Ishikawa (cell line): Measurements from ENCODE around the gene TMEM108.

ENCODE experiments used
- CEBPB ChIP-seq: IDR thresholded peaks from 2 replicates; pipeline ENCODE4 v1.6.1; 2012
- CREB1 ChIP-seq: IDR thresholded peaks from 2 replicates; pipeline ENCODE4 v1.6.1; 2012; ENCODE audit warnings: low read depth
- EGR1 ChIP-seq: IDR thresholded peaks from 2 replicates; pipeline ENCODE4 v1.6.1; 2012
- EP300 ChIP-seq: IDR thresholded peaks from 2 replicates; pipeline ENCODE4 v1.6.1; 2012; ENCODE audit warnings: borderline replicate concordance
- FOXM1 ChIP-seq: IDR thresholded peaks from 2 replicates; pipeline ENCODE4 v1.6.1; 2012; ENCODE audit warnings: low read depth, borderline replicate concordance
- NFIC ChIP-seq: IDR thresholded peaks from 2 replicates; pipeline ENCODE4 v1.6.1; 2012
- RAD21 ChIP-seq: IDR thresholded peaks from 2 replicates; pipeline ENCODE4 v1.6.1; 2012; ENCODE audit warnings: low read depth
- REST ChIP-seq: IDR thresholded peaks from 2 replicates; pipeline ENCODE4 v1.6.1; 2012; ENCODE audit warnings: low read depth, mild to moderate bottlenecking
- TAF1 ChIP-seq: IDR thresholded peaks from 2 replicates; pipeline ENCODE4 v1.6.1; 2012; ENCODE audit warnings: low read depth, mild to moderate bottlenecking
- TCF12 ChIP-seq: IDR thresholded peaks from 2 replicates; pipeline ENCODE4 v1.6.1; 2012; ENCODE audit warnings: low read depth
- TEAD4 ChIP-seq: IDR thresholded peaks from 2 replicates; pipeline ENCODE4 v1.6.1; 2012
- YY1 ChIP-seq: IDR thresholded peaks from 2 replicates; pipeline ENCODE4 v1.6.1; 2012; ENCODE audit warnings: low read depth
- ZBTB7A ChIP-seq: IDR thresholded peaks from 2 replicates; pipeline ENCODE4 v1.6.1; 2012; ENCODE audit warnings: low read depth
- TF ChIP-seq, protein P1 (sequence below): IDR thresholded peaks from 2 replicates; pipeline ENCODE4 v1.6.1; 2012
- TF ChIP-seq, protein P2 (sequence below): IDR thresholded peaks from 2 replicates; pipeline ENCODE4 v1.6.1; 2012

TMEM108 gene

GRCh38 chr3:133280586-133280985 is 242.4 kb downstream of the TMEM108 start:
- TF ChIP-seq NFIC, result no peak
- TF ChIP-seq CEBPB, result no peak
- no peak for TF ChIP-seq ZBTB7A
- TF ChIP-seq, protein P1, sequence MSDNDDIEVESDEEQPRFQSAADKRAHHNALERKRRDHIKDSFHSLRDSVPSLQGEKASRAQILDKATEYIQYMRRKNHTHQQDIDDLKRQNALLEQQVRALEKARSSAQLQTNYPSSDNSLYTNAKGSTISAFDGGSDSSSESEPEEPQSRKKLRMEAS, result no peak
- no peak for TF ChIP-seq EP300
- TF ChIP-seq CREB1, result no peak
- no peak for TF ChIP-seq EGR1
- TF ChIP-seq REST, result no peak
- no peak for TF ChIP-seq RAD21
- TF ChIP-seq, protein P2, sequence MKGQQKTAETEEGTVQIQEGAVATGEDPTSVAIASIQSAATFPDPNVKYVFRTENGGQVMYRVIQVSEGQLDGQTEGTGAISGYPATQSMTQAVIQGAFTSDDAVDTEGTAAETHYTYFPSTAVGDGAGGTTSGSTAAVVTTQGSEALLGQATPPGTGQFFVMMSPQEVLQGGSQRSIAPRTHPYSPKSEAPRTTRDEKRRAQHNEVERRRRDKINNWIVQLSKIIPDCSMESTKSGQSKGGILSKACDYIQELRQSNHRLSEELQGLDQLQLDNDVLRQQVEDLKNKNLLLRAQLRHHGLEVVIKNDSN, result no peak
- no peak for TF ChIP-seq TAF1

DNA sequence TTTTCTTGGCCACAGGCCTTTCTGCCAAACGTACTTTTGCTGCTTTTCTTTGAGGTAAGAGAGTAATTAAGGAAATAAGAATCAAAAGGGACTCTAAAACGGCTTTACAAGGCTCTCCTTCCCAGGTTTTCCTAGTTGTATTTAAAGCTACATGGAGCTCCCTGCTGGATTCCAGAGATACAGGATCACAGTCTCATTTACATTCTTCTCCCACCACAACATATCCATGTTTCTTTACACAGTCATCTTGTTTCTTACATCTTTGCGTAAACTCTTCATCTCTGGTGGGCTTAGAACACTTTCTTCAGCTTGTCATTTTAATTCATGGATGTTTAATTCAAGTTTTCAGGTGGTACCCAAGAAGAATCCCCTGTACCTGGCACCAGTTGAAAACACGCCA is 244.0 kb downstream of the TMEM108 start:
- TF ChIP-seq TEAD4 (no peak), TAF1 (no peak), ZBTB7A (no peak), TCF12 (no peak), NFIC (no peak), EP300 (no peak), EGR1 (no peak), CREB1 (no peak)
- TF ChIP-seq, protein P2, result no peak

DNA sequence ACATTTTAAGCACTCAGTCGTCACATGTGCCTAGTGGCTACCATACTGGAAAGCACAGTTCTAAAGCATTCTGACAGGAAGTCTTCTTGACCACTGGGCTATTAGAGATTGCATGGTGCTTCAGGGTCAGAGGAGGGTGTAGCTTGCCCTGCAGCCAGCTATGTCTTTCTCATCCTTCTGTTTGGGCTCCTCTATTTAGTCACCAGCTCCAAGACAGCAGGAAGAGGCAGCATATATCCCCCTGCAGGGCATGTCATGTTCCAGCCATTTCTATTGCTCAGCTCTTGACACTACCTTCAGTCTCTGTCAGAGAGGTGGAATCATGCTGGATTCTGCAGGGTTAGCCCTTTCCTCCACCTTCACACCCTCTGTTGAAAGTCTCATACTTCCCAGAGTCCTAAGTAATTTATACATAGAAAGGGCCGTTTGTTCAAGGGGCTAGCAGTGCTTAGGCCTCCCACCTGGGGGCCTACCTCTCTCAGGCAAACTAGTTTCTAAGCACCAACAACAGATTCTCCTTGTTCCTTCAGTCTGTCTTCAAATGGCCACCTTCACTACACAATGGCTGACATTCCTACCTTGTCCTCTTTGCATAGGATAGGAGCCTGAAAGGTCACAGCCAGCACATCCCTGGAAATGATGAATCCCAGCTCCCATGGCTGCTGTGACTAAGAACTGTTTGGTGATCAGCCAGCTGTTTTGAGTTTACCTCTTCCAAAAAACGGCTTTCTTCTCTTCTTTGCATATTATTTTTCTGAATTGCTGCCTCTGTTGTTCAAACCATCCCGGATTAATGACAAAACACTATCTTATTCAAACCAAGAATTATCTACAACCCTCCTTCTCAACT is 246.0 kb downstream of the TMEM108 start:
- TF ChIP-seq TAF1 (no peak), RAD21 (peak; percentile 14; the same call in 1 of the 2 replicates)

- TF ChIP-seq ZBTB7A, result no peak
- TF ChIP-seq EGR1, result no peak
- TF ChIP-seq, protein P1, result no peak
- TF ChIP-seq FOXM1, result no peak
- no peak for TF ChIP-seq REST
These were observed 251.1 kb downstream of the TMEM108 start for GRCh38 chr3:133289322-133289721.

GRCh38 chr3:133292296-133292695 is 254.1 kb downstream of the TMEM108 start:
- TF ChIP-seq CREB1 (no peak), RAD21 (no peak), YY1 (no peak), TAF1 (no peak), TEAD4 (no peak), EP300 (no peak)
- TF ChIP-seq, protein P1, result no peak

DNA sequence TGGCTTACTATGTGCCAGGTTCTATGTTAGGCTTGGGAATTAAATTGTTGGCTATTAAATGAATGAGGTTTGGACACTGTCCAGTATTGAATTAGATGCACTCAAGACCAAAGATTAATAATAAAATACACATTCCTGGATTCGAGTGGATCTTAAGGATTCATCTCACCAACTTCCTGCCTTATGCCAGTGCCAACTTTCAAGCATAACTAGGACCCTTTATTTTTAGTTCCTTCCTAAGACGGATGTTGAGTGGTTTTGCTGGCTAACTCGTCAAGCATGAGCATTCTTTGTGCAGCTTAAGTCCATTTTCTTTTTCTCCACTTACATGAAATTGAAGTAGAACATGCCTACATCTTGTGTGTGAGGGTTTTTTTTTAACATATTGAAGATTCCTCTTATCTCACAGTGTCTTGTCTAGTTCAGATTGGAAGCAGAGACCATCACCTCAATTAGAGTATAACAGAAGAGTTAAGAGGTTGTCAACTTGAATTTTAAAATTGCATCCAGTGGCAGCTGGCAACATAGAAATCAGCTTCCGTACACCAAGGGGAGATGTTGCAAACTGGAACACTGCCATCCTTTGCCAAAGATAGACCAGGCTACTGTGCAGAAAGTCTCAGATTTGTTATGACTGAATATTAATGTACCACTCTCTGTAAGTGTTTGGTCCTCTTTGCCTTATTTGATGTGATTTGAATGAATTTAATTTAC is 255.4 kb downstream of the TMEM108 start:
- TF ChIP-seq EGR1 (no peak), ZBTB7A (no peak), CREB1 (no peak)
